Prostate gland (tissue), 2 donors: ENCODE results near the gene SERPINB1.

Experiments used
- POLR2A ChIP-seq: fragments of 450-650 bp; IDR thresholded peaks from one replicate; pipeline ENCODE4 v1.6.1; 2016; ENCODE audit warnings: antibody characterized with exemption, mild to moderate bottlenecking
- POLR2AphosphoS5 ChIP-seq: sonication (generic); formaldehyde crosslinking; IDR thresholded peaks from one replicate; pipeline ENCODE4 v1.6.1; 2017; ENCODE audit warnings: antibody characterized with exemption
- TF ChIP-seq, protein P1 (sequence below), 4 experiments: fragments of 200-600 bp in 2 of 4; fragments of 450-650 bp in 2 of 4; sonication (generic) in 2 of 4; IDR thresholded peaks; 1 replicate in 3 of 4; 2 replicates in 1 of 4; pipeline ENCODE4 v1.5.1; 2016 to 2019; ENCODE audit warnings: antibody characterized with exemption in 4 of 4, mild to moderate bottlenecking in 2 of 4, moderate library complexity in 2 of 4

- TF ChIP-seq, protein P1, sequence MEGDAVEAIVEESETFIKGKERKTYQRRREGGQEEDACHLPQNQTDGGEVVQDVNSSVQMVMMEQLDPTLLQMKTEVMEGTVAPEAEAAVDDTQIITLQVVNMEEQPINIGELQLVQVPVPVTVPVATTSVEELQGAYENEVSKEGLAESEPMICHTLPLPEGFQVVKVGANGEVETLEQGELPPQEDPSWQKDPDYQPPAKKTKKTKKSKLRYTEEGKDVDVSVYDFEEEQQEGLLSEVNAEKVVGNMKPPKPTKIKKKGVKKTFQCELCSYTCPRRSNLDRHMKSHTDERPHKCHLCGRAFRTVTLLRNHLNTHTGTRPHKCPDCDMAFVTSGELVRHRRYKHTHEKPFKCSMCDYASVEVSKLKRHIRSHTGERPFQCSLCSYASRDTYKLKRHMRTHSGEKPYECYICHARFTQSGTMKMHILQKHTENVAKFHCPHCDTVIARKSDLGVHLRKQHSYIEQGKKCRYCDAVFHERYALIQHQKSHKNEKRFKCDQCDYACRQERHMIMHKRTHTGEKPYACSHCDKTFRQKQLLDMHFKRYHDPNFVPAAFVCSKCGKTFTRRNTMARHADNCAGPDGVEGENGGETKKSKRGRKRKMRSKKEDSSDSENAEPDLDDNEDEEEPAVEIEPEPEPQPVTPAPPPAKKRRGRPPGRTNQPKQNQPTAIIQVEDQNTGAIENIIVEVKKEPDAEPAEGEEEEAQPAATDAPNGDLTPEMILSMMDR (IDR thresholded peaks at IDR 0.05), result no peak
- no peak for TF ChIP-seq POLR2AphosphoS5
- no peak for TF ChIP-seq POLR2A
Measured at GRCh38 chr6:2852514-2852855, 10.8 kb upstream of the SERPINB1 start.
